NCI-H187 treated with DMSO at 0.1 percent for 48 hours (cell line): ENCODE measurements around the gene RPSA.
"Not testable (repeated sequence)": the region's sequence is repeated elsewhere in the genome, so short reads cannot be mapped to it uniquely, and the experiment has no call there.

Source experiments
- DNase-seq: peaks from one replicate; lab custom pipeline; 2025; lab: John Stamatoyannopoulos, UW

The RPSA gene

GRCh38 chr3:39388741-39389248, 17.7 kb upstream of the RPSA start:
- no peak for DNase-seq

DNA sequence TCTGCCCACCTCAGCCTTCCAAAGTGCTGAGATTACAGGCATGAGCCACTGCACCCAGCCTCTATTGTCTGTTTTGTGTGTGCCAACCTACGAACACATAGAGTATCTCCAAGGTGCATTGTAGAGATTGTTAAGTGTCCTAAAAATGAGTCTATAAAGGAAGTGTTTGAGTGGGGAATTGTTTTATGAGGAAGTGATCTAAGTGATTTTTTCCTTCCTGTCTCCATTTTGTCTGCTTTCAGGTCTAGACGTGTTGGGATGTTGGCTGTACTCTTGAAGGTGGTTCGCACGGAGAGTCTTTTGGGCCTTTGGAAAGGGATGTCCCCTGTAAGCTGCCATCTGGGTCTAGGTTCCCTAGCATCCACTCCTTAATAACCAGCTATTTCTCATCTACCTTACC, 16.3 kb upstream of the RPSA start:
- DNase-seq: no peak

DNA sequence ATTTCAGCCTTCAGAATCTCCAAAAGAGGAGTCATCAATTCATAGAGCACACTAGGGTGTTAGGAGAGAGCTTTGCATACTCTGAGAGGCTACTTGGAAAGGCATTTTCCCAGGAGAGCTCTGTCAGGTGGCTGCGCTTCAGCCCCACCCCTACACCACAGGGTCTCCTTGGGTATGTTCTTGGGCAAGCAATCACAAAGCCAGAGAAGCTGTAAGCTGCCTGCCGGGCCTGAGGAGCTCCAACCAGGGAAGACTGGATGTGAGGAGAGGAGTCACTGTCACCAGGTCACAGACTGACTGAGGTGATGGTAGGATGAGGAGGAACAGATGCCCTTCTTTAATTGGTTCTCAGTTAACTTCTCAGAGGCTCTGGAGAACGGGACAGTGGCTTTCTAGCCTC, 9.8 kb upstream of the RPSA start:
- no peak for DNase-seq

- DNase-seq: no peak
Measured at GRCh38 chr3:39398700-39399099, 7.8 kb upstream of the RPSA start.

GRCh38 chr3:39401983-39402382, 4.5 kb upstream of the RPSA start:
- DNase-seq: no peak

GRCh38 chr3:39404943-39405686, 1.4 kb upstream of the RPSA start:
- DNase-seq: no peak

DNA sequence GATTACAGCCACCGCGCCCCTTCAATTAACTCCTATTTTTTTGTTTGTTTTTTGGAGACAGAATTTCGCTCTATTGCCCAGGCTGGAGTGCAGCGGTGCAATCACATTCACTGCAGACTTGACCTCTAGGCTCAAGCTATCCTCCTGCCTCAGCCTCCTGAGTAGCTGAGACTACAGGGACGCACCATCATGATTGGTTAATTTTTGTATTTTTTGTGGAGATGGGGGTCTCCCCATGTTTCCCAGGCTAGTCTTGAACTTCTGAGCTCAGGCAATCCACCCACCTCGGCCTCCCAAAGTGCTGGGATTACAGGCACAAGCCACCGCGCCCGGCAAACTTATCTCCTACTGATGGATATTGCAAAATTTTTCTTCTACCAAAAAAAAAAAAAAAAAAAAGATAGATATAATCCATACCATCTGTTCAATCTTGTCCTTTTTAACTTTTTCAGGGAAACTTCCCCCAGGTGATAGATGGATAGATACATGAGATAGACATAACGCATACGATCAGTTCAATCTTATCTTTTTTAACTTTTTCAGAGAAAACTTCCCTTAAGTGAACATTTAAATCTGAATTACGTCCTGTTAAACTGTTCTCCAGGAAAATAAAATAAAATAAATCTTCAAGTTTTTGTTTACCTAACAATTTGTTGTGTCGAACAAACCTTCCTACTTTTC, 693 bp upstream of the RPSA start:
- DNase-seq: no peak

DNA sequence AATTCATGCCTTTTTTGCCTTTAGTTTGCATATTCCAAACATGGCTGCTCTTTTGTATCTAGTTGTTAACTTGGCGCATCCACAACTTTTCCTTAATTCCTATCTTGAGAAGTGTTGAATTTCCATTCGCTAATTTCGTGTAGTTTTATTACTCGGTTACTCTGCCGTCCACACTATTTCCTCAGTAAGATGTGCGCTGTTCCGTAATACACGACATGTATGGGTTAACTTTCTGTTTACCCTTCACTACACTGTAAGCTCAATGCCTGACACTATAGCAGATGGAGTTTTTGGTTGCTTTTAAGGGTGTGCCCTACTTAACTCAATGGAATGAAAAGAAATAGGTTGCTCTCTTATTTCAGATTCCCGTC, 724 bp downstream of the RPSA start:
- DNase-seq: no peak

- no peak for DNase-seq
Measured at GRCh38 chr3:39407773-39408492, 1.4 kb downstream of the RPSA start.

- DNase-seq: no peak
Measured at GRCh38 chr3:39408493-39409372, 2.2 kb downstream of the RPSA start.

DNA sequence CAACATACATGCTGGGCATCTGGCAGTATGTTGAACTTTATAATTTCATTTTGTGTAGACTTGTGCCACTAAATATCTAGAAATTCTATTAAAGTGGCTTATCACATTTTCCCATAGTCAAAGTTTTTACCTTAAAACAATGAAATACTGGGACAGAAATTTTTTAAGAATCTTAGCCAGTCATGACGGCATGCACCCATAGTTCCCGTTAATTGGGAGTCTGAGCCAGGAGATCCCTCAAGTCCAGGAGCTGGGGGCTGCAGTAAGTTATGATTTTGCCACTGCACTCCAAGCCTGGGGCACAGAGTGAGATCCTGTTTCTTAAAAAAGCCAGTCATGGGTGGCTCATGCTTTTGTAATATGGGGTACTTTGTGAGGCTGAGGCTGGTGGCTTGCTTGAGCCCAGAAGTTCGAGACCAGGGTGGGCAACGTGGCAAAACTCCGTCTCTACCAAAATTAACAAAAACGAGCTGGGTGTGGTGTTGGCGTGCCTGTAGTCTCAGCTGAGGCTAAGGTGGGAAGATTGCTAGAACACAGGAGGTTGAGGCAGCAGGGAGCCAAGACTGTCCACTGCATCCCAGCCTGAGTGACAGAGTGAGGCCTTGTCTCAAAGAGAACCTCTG, 3.1 kb downstream of the RPSA start:
- DNase-seq: no peak

DNA sequence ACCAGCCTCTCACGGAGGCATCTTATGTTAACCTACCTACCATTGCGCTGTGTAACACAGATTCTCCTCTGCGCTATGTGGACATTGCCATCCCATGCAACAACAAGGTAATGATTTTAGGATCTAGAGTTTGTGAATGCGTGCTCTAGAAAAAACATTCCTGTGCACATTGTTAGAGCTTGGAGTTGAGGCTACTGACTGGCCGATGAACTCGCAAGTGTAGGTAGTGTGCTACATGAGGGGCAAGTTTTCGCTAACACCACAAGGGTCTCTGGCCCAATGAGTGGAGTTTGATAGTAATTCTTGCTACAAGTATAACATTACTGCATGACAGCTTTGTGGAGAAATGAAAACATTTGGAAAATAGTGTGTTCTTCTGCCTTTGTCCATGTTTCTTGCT, 4.4 kb downstream of the RPSA start:
- no peak for DNase-seq

GRCh38 chr3:39412668-39413260, 6.2 kb downstream of the RPSA start:
- DNase-seq: no peak

GRCh38 chr3:39413691-39414420, 7.3 kb downstream of the RPSA start:
- no peak for DNase-seq

GRCh38 chr3:39414421-39414907, 7.9 kb downstream of the RPSA start:
- DNase-seq: no peak

- DNase-seq: not testable (repeated sequence)
Measured at GRCh38 chr3:39415302-39415701, 8.8 kb downstream of the RPSA start.

GRCh38 chr3:39415983-39416382, 9.5 kb downstream of the RPSA start:
- no peak for DNase-seq

GRCh38 chr3:39416998-39417397, 10.5 kb downstream of the RPSA start:
- not testable (repeated sequence) for DNase-seq

- not testable (repeated sequence) for DNase-seq
Measured at GRCh38 chr3:39418556-39419225, 12.2 kb downstream of the RPSA start.
